Midbrain (tissue), 1 donor: ENCODE results near the gene ABCG8.

Experiments
- DNase-seq: peaks from one replicate; lab custom pipeline; 2025; lab: John Stamatoyannopoulos, UW

The ABCG8 gene

GRCh38 chr2:43826305-43827250, 12.2 kb upstream of the ABCG8 start:
- no peak for DNase-seq

GRCh38 chr2:43831543-43832294, 7.1 kb upstream of the ABCG8 start:
- no peak for DNase-seq

- DNase-seq, result no peak
Observed at GRCh38 chr2:43832457-43832856, 6.3 kb upstream of the ABCG8 start.

- no peak for DNase-seq
Observed at GRCh38 chr2:43837033-43837432, 1.7 kb upstream of the ABCG8 start.

- DNase-seq, result no peak
Observed at GRCh38 chr2:43837831-43838559, 776 bp upstream of the ABCG8 start.

- DNase-seq, result no peak
Observed at GRCh38 chr2:43839776-43840564, 1.2 kb downstream of the ABCG8 start.

- no peak for DNase-seq
Observed at GRCh38 chr2:43840965-43841364, 2.2 kb downstream of the ABCG8 start.

GRCh38 chr2:43841949-43842865, 3.4 kb downstream of the ABCG8 start:
- no peak for DNase-seq

- DNase-seq, result no peak
Observed at GRCh38 chr2:43842866-43843226, 4.1 kb downstream of the ABCG8 start.

- no peak for DNase-seq
Observed at GRCh38 chr2:43845181-43845580, 6.4 kb downstream of the ABCG8 start.

GRCh38 chr2:43846140-43846793, 7.5 kb downstream of the ABCG8 start:
- DNase-seq, result no peak

GRCh38 chr2:43848214-43848613, 9.4 kb downstream of the ABCG8 start:
- no peak for DNase-seq

GRCh38 chr2:43851011-43851980, 12.5 kb downstream of the ABCG8 start:
- DNase-seq, result no peak

- DNase-seq, result no peak
Observed at GRCh38 chr2:43852196-43852730, 13.5 kb downstream of the ABCG8 start.

- DNase-seq, result no peak
Observed at GRCh38 chr2:43853141-43854081, 14.6 kb downstream of the ABCG8 start.

- DNase-seq, result no peak
Observed at GRCh38 chr2:43854671-43855070, 15.9 kb downstream of the ABCG8 start.

GRCh38 chr2:43855292-43855691, 16.5 kb downstream of the ABCG8 start:
- no peak for DNase-seq
